CMK (cell line): ENCODE measurements around the gene ARHGAP15.

Experiments used
- DNase-seq: peaks from one replicate; pipeline ENCODE4 v3.0.0-alpha.2; 2010; ENCODE audit warnings: low read depth

Gene ARHGAP15

DNA sequence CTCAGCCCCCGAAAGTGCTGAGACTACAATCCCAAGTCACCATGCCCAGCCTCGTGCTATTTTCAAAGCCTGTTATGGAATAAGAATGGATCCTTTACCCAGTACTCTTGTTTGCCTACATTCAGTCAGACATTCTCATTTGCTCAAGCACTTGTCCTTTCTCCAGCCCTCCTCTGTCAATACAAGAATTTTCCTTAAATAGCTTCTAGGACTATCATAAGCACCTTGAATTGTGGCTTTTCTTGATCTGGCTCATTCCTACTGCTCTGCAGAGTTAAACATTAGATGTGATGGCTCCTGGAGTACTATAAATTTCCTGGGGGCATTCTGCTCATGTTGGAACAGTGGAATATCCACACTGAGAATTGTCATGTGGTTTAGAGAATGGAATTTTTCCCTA is 506.1 kb downstream of the ARHGAP15 start:
- DNase-seq: no peak

DNA sequence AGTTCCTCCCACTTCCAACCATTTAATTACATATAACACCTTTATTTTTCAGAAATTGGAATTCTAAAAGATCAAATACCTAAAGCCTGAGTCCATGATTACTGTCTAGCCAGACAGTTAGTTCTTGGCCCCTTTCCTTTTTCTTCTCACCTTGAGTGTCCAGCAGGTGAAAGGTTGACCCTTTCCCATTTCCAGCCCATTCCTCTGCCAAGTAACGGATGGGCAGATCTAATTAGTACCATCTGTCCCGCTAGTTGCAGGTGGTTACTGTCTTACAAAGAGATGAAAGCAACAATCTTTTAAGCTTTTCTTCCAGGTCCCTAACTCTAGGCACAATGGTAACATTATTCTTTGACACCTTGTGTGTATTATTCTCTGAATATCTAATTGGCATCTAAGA is 506.7 kb downstream of the ARHGAP15 start:
- DNase-seq: no peak

DNA sequence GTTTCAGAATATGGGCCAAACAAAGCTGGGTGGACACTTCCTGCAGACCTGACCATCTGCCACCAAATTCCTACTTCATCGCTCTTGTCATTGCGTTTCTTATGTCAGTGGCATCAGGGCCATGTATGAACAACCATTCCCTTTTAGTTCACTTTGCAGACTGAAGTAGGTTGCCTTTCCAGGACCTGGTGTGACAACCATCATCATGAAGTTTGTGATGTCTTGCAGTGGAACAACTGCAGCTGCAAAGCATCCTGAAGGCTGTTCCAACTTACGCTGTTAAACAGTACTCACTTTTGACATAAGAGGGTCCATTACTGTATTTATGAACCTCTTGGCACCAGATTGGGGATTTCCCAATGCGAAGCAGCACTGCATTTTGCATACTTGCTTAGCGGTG is 511.6 kb downstream of the ARHGAP15 start:
- no peak for DNase-seq

DNA sequence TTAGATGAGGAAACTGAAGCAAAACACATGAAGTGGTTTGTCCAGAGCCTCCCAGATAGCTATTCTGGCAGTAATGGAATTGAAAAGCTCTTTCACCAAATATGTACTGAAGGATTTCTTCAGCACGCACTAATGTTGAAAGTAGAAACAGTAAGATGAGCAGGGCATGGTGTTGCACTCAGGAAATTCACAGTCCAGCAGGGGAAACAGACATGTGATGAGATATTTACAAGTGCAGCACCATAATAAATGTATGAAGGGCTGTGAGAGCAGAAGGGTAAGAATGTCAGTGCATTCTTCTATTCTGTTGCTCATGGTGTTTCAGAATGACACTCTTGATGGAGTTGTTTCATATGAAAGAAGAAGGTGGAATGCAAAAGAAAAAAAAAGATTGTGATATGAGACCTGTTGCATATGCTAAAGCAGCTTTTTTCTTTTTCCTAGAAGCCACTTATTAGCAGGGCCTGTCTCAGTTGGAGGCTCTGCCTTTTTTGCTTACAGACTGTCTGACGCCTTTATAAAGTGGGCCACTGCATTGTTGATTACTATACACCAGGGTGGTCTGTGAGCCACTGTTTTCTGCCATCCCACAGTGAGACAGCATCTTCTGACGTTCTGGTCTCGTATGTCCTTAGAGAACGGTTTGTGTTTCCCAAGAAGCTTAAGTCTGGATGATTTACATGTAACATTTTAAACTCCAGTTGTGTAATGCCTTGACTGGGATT is 516.9 kb downstream of the ARHGAP15 start:
- DNase-seq: no peak

DNA sequence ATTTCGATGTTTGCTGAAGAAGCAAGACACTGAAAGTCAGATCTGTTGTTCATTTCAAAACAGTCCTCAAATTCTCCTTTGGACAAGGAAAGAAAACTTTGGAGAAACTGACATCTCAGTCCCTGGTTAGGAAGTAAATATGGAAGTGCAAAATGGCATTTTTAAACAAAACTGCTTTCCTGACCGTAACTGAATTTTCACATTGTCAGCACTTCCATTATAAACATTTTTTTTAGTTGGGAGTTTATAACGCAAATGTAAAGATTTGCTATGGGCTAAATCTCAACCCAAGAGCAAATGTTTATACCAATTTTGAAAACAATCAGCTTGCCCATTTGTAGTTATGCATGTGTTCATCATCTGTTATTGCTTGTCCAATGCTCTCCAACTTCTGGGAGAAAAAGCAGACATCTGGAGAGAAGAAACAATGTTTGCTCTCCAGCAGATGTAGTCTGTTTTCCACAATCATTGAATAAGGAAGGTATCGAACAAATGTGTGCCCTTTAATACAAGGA is 520.1 kb downstream of the ARHGAP15 start:
- no peak for DNase-seq

DNA sequence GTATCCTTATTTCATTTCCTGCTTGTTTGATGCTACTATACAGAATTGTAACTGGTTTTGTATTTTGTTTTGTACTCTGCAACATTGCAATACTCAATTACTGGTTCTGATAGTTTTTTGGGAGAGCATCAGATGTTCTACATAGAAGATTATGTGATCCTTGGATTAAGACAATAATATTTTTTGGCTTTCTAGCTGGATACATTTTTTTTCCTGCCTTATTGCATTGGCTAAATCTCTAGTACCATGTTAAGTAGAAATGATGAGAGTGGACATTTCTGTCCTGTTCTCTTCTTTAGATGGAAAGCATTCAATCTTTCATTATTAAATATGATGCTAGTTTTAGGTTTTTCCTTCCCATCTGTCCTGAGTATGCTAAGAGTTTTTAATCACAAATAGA is 523.5 kb downstream of the ARHGAP15 start:
- DNase-seq: no peak

DNA sequence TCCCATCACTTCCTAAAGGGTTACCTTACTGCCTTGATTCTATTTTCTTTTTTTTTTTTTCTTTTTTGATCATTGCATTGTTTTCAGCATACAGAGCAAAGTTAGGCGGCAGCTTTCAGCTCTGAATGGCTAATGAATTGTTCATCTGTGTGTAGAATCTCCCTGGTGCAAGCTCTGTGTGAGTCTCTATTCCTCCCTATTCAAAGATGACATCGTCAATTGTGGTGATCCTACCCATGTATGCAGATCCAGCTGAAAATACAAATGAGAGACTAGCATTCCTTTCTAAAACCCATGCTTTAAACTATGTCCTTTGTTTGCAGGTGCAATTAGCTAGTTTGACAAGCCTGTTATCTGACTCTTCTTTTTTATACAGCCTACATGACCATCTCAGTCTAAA is 539.0 kb downstream of the ARHGAP15 start:
- no peak for DNase-seq

DNA sequence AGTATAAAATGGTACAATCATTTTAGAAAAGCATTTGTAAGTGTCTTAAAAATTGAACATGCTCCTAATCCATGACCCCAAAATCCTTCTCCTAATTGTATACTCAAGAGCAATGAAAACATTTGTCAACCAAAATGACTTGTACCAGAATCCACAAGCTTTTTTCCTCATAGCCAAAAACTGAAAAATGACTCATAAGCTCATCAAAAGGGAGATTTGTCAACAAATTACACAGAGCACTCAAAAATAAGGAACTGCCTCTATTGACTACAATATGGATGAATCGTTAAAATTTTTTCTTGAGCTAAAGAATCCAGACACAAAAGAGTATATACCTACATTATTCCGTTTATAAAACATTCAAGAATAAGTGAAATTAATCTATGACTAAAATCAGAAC is 544.8 kb downstream of the ARHGAP15 start:
- DNase-seq: no peak

DNA sequence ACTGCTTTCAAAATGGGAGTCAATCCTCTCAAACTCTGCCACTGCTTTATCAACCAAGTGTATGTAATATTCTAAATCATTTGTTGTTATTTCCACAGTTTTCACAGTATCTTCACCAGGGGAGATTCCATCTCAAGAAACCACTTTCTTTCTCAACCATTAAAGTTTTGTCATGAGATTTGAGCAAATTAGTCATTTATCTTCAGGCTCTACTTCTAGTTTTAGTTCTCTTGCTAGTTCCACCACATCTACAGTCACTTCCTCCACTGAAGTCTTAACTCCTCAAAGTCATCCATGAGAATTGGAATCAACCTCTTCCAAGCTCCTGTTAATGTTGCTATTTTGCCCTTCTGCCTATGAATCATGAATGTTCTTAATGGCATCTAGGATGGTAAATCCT is 545.8 kb downstream of the ARHGAP15 start:
- no peak for DNase-seq

DNA sequence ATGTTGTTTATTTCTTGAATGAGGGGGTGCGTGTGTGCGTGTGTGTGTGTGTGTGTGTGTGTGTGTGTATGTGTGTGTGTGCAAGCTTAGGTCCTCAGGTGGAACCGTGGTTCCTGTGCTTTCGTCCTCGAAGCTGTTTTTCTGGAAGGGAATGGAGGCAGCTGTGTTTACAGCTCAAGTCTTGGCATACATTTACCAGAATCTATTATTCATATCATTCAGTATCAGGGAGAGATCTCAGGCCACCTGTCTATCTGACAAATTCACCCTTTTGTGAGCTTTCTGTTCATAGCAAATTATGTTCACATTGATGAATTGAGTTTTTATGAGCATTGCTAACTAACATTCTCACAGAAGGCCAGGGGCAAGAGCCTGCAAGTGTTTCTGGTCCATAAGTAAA is 550.4 kb downstream of the ARHGAP15 start:
- no peak for DNase-seq

DNA sequence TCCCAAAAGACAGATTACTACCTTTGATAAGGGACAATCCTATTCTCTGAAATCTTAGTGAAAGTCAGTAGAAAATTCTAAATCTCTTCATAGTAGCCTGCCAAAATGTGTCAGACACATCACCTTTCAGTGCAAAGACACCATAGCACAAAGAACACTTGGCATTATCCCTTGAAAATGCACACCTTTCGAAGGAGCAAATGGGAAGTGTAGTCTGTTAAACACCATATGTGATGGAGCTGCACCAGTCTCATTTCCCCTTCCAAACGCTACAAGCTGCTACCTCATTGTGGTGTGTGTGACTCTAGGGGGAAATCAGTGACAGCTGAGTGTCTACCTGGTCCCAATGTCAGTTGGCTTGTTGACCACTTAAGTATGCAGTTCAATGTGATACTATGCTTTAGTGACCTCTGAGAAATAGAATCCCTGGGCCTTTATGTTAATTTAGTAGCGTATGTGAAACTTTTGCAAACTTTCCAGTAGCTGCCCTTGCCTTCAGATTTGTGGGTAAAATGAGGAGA is 551.7 kb downstream of the ARHGAP15 start:
- no peak for DNase-seq

DNA sequence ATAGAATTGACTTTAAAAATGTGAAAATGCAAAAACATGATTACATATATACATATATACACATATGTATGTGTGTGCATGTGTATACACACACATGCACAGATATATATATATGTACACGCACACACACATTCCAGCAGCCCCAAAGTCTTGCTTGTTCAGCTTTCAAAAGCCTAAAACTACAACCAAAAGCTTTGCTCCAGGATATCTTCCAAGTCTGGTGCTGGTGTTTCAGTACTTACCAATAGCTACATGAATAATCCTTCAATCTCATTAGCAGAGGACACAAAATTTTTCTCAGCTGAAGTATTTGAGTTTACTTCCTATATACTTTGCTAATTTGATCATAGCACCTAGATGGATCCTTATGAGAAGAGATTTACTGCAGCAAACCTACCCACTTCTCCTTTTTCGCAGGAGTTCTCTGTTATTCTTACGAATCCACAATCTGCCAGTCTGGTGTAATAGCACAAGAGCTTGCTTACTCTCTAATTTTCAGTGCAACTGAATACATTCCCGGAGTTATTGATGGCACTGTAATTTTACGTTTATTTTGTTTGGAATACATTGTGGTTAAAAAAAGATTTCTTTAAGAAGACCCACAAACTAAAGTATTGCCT is 553.3 kb downstream of the ARHGAP15 start:
- DNase-seq: no peak

DNA sequence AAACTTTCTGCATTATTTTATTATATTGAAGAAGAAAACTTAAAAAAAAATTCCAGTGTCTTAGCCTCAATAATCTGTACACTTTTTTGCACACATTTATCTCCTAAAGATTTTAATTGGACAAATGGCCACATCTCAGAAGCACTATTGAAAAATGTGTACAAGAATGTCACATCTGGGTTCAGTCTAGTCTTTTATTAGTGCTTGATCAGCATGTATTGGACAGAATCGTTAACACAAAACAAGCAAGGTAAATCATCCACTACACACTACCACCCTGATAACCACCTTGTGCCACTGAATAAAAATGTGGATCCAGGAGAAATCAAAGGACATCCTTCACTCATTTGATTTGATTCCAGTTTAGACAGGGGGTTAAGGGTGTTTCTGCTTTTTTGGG is 554.8 kb downstream of the ARHGAP15 start:
- no peak for DNase-seq

DNA sequence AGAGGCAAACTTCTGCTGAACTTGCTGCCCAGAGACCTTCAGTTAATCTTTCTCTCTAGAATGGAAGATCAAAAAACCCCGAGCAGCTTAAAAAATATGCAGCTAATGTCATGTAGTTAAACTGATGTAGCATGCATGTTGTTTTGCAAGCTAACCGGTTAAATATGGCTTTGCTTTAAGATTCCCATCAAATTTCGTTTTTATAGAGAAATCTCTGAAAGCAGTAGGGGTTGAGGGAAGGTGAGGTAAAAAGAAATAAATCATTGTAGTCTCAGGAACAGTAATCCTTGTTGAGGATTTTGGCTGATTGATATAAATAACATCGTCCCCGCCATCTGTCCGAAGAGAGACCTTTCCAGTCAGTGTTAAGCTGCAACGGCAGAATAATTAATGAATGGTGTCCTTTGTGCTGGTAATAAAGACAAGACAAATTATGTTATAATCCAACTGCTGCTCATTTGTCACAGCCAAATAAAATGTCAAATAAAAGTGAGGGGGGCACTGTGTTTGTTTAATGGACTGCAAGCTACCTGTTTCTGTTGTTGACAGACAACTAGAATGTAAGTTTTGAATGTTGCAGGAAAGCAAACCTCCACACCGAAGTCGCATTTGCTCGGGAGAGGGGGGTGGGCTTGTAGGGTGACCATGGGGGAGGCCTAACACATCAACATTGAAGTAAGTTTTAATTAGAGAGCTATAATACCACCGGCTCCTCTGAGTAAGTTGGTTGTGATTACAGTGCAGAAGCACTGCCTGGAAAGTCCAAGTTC is 555.5 kb downstream of the ARHGAP15 start:
- no peak for DNase-seq

DNA sequence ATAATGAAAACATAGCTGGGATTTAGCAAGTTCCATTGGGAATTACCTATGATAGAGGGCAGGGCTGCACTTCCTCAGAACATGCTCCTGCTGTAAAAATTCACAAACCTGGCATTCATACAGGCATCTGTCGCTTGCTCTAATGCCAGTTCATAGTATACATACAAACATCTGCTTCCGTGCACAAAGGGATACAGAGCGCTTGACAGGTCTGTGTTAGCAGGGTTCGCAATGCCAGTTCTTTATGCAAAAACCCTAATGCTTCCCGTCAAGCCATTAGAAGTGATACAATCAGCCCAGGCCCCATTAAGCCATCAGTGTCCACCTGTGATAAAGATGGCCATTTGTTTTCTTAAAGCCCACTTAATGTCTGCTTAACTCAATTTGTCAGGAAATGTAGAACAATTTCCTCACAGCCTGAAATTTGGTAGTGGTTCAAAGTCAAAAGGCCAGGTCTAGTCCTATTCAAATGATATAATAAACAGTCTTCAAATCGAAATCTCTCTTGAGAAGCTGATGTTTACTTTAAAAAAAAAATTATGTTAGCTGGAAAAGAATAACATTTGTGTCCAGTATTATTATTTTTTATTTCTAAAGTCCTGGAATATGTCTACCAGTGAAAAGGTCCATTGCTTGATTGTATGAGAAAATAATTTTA is 556.3 kb downstream of the ARHGAP15 start:
- no peak for DNase-seq

DNA sequence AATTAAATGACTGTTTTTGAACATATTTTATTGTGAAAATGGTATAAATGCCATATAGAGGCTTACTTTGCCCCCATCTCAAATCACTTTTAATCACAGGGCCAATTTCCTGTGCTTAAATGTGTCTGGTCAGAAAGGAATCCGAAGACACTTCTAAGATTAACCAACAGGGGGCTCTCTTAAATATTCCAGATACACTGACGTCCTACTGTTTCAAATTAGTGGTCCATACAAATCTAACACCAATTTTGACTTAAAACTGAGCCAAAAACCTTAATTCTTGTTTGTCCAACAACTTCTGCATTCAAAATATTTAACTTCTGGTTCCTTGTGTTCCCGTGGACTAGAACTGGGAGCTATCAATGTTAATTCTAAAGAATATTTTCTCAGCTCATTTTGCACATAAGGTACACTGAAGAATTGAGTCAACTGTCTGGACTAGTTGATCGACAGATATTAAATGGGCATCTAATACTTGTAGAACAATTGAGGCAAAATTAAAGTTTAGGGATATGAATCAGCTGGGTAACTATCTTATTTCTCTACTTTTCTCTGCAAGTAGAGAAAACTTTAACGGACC is 557.5 kb downstream of the ARHGAP15 start:
- DNase-seq: peak; percentile 8

DNA sequence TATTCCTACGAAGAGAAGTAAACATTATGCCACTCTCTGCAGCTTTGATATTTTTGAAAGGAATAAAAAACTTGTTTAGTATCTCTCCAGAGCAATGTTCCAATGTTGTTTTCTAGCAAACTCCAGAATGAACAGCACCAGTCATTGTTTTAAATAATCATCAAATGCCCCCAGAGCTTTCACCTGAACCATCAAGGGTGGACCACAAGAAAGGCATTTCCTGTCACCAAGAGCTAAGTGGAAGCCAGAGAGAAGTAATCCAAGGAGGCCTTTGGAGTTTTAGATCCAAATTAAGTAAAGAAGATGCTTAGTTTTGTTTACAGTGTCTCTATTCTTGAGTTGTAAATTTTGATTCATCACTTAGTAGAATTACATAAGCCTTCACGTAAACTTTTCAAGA is 559.0 kb downstream of the ARHGAP15 start:
- no peak for DNase-seq

DNA sequence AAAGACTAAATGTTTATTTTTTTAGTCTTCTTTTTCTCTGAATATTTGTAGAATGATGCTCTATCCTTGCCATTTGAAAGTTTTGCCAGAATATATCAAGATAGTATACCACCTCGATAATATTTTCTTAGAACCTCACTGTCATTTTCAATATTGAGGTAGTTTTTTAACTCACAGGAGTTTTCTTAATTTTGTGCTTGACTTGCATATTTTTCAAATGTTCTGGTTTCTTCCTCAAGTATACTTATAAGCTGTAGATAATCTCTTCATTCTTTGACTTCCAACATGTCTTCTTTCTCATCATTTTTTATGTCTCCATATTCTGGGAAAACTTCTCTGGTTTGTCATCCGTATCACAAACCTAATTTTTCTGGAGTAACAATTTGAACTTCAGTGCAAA is 559.6 kb downstream of the ARHGAP15 start:
- DNase-seq: no peak

DNA sequence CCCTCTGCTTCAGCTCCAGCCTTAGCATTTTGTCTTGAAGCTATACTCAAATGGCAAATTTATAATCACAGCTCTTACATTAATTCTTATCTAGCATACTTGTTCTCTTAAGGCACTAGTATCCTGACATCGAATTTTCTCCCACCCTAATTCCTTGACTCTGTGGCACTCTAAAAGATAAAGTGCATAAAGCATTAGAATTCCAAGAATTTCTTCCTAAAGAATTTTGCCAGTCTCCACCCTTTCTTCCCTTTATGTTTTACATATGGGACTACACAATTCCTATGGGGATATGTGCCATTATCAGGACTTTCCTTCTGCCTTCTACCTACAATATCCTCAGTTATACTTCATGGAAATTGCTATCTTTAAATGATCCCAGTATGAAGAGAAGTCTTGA is 560.3 kb downstream of the ARHGAP15 start:
- no peak for DNase-seq

DNA sequence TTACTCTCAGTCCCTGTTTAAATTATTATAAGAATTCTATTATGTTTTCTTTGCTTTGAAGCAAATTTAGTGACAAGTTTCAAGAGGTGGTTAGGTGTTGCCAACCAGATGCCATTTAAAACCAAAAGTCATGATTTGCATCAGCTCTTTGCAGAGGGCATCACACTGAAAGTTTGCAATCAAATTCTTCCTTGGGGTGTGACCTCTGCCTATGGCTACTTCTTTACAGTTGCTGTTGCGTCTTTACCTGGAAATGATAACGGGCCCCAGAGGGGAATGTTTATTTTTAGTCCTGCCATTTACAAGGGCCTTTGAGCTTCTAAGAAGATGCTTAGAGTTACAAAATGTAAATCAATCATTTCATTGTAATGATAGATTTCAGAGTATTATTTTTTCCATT is 561.0 kb downstream of the ARHGAP15 start:
- DNase-seq: no peak

DNA sequence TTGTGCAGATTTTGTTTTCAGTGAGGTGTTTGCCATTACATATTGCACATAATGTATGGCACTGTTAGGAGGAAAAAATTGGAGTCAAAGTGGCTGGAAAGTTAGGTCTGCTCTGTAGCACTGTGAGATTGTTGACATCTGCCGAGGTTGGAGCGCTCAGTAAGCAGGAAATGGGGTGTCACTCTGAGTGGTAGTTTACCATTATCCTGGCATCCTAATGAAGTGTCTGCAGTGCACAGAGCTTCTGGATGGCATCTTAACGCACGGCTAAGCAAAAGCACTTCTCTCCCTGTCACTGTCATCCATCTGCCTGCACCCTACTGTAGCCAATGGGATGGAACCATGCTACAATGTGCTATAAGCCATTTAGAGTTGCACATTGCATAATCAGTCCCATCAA is 561.9 kb downstream of the ARHGAP15 start:
- no peak for DNase-seq

DNA sequence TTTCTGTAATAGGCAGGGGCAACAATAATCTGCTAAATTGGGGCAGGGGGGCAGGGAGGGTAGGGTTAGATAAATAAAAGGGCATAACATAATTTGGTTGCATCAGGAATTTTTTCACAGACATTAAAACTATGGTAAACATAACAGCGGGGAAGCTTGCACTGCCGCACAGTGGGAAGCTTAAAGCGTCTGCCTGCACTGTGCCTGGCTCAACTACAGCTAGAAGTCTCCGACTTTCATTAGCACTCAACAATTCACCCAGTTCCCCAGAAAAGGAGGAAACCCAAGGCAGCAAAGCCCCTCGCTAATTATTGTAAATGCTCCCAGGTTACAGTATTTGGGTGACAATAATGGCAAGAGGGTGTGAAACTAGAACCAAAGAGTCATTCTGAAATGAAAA is 562.9 kb downstream of the ARHGAP15 start:
- no peak for DNase-seq
